Measurements from ENCODE around the gene CAB39L. TPM values are rescaled to one million over a fixed set of nuclear protein-coding genes. Genes with fewer than 3 reads are reported as not detected.

The CAB39L gene
- total and polyA plus RNA-seq, 2 donors from 2014 or later: 11.0 to 16.0 TPM

DNA sequence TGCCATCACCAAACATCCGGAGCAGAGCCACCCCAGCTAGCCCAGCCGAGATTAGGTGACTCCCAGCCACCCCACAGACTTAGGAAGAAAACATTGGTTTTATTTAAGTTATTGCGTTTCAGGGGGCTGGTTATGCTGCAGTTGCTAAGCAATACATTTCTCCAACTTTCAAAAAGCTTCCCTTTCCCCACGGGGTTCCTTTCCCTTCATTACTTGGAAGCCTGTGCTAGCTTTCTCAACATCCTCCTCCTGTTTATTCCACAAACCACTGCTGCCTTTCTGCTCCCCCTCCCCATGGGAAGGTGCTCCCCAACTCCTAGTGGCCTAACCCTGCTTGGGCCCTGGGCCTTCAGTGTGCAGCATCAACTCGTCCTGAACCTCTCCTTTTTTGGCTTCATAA lies 143.6 kb downstream of the CAB39L start:
- Histone ChIP-seq H3K27ac (ENCODE audit: low read depth in 2 of 2, low read length in 2 of 2) (no peak overlapping the region), H3K27me3 (ENCODE audit: control insufficient read depth, insufficient read depth, low read length) (no peaks in the 10 kb centered on the region), H3K4me3 (ENCODE audit: low read length in 3 of 3) (no peak overlapping the region), H3K9me3 (ENCODE audit: control insufficient read depth in 2 of 3, insufficient read depth in 1 of 3, low read length in 3 of 3) (no peaks in the 10 kb centered on the region), H3K9ac (ENCODE audit: low read length in 3 of 3) (no peak overlapping the region), H3K4me1 (ENCODE audit: control insufficient read depth in 2 of 3, insufficient read depth in 2 of 3, low read depth in 1 of 3, low read length in 3 of 3) (peaks cover 0 to 3% (median 3%) of the 10 kb centered on the region in 3 donors), H3K36me3 (ENCODE audit: control insufficient read depth in 2 of 3, insufficient read depth in 3 of 3, low read length in 3 of 3) (no peaks in the 10 kb centered on the region)
- DNase-seq (no peak), FAIRE-seq (no peak)
- intact Hi-C loops (cut with DNase I): loop anchor here (5.0 kb wide), 1 partner anchor 137 kb away; no protein-coding TSS in a partner anchor
- TF ChIP-seq, protein P1, sequence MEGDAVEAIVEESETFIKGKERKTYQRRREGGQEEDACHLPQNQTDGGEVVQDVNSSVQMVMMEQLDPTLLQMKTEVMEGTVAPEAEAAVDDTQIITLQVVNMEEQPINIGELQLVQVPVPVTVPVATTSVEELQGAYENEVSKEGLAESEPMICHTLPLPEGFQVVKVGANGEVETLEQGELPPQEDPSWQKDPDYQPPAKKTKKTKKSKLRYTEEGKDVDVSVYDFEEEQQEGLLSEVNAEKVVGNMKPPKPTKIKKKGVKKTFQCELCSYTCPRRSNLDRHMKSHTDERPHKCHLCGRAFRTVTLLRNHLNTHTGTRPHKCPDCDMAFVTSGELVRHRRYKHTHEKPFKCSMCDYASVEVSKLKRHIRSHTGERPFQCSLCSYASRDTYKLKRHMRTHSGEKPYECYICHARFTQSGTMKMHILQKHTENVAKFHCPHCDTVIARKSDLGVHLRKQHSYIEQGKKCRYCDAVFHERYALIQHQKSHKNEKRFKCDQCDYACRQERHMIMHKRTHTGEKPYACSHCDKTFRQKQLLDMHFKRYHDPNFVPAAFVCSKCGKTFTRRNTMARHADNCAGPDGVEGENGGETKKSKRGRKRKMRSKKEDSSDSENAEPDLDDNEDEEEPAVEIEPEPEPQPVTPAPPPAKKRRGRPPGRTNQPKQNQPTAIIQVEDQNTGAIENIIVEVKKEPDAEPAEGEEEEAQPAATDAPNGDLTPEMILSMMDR (IDR thresholded peaks at IDR 0.05; ENCODE audit: borderline replicate concordance, extremely low read depth, insufficient read depth): no peak

DNA sequence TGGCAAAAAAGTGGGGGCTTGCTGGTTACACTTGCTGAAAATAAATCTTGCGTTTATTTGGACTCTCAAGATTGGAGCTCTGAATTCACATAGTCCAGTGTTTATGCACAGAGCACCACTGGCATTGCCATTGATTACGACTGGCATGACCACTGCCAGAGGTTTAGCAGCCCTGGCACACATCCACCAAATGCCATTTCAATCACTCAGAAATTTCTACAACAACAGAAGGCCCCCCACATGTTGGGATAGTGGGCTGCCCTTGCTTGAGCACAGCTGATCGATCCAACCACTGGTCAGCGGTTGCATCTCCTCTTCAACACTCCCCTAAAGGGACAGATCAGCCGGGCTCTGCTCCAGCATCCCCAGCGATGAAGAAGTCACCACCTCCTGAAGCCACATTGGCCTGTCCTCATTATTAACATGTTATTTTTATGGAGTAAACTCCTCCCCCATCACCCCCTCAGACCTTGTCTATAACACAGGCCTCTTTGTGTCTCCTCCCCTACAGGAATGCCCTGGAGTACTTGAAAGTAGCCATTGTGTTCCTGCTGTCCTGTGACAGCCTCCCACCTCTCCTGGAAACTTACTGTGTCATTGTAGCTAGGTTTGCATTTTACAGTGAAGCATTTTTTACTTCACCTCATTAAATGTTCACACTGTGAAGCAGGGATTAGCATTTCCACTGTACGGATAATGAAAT lies 144.8 kb downstream of the CAB39L start:
- H3K27me3 ChIP-seq (ENCODE audit: control insufficient read depth, insufficient read depth, low read length): no peaks in the 10 kb centered on the region
- no peak overlapping the region for H3K9ac ChIP-seq (ENCODE audit: low read length in 3 of 3)
- no peak overlapping the region for H3K4me3 ChIP-seq (ENCODE audit: low read length in 3 of 3)
- TF ChIP-seq, protein P1 (IDR thresholded peaks at IDR 0.05; ENCODE audit: borderline replicate concordance, extremely low read depth, insufficient read depth): no peak
- H3K4me1 ChIP-seq (ENCODE audit: control insufficient read depth in 2 of 3, insufficient read depth in 2 of 3, low read depth in 1 of 3, low read length in 3 of 3): peaks cover 0 to 3% (median 3%) of the 10 kb centered on the region in 3 donors
- H3K36me3 ChIP-seq (ENCODE audit: control insufficient read depth in 2 of 3, insufficient read depth in 3 of 3, low read length in 3 of 3): no peaks in the 10 kb centered on the region
- intact Hi-C loops (cut with DNase I): loop anchor here (5.0 kb wide), 1 partner anchor 308 kb away; no protein-coding TSS in a partner anchor
- FAIRE-seq (no peak), DNase-seq (no peak)
- H3K9me3 ChIP-seq (ENCODE audit: control insufficient read depth in 2 of 3, insufficient read depth in 1 of 3, low read length in 3 of 3): no peaks in the 10 kb centered on the region
- H3K27ac ChIP-seq (ENCODE audit: low read depth in 2 of 2, low read length in 2 of 2): no peak overlapping the region

DNA sequence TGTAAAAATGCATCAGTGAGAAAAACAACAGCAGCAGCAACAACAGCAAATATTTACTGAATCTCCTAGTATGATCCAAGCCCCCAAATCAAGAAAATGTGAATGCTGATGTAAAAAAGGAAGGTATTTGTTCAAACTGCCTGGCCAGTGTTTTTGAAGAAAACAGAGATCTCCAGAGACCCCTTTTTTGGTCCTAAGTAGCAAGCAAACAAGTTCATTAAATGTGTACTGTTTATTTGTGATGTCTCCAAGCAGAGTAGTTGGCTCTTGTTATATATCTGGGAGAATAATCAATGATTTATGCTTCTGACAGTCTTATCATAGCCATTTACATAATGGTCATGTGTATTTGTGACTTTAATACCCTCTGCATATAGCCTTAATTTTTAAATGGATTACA lies 145.4 kb downstream of the CAB39L start:
- H3K27me3 ChIP-seq (ENCODE audit: control insufficient read depth, insufficient read depth, low read length): no peaks in the 10 kb centered on the region
- FAIRE-seq: no peak
- no peak overlapping the region for H3K27ac ChIP-seq (ENCODE audit: low read depth in 2 of 2, low read length in 2 of 2)
- peaks cover 0 to under 1% (median 0%) of the 10 kb centered on the region in 3 donors for H3K4me1 ChIP-seq (ENCODE audit: control insufficient read depth in 2 of 3, insufficient read depth in 2 of 3, low read depth in 1 of 3, low read length in 3 of 3)
- TF ChIP-seq, protein P1 (IDR thresholded peaks at IDR 0.05; ENCODE audit: borderline replicate concordance, extremely low read depth, insufficient read depth): no peak
- no peak overlapping the region for H3K4me3 ChIP-seq (ENCODE audit: low read length in 3 of 3)
- no peak for DNase-seq
- intact Hi-C loops (cut with DNase I): loop anchor here (5.0 kb wide), 1 partner anchor 309 kb away; no protein-coding TSS in a partner anchor
- H3K9me3 ChIP-seq (ENCODE audit: control insufficient read depth in 2 of 3, insufficient read depth in 1 of 3, low read length in 3 of 3): no peaks in the 10 kb centered on the region
- H3K36me3 ChIP-seq (ENCODE audit: control insufficient read depth in 2 of 3, insufficient read depth in 3 of 3, low read length in 3 of 3): peaks cover 0 to under 1% (median 0%) of the 10 kb centered on the region in 3 donors
- no peak overlapping the region for H3K9ac ChIP-seq (ENCODE audit: low read length in 3 of 3)
